Measurements from ENCODE around the gene GNMT. TPM values are rescaled to one million over a fixed set of nuclear protein-coding genes. Genes with fewer than 3 reads are reported as not detected.

The GNMT gene
- total RNA-seq, 2 experiments from 2014 or later: 1.2 to 2.1 TPM

DNA sequence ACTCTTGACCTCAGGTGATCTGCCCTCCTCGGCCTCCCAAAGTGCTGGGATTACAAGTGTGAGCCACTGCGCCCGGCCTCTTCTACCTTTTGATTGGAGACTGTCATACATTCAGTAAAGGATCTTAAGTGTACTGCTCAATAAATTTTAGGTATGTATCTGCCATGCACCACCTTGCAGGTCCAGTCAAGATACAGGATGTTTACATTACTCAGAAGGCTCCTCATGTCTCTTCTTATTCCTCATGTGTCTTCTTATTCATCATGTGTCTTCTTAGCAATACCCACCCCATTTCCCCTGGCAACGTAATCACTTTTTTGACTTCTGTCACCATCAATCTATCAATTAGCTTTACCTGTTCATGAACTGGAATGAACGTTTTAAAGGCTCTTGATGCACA is 45.3 kb downstream of the GNMT start:
- ATAC-seq (ENCODE audit: poor library complexity): no peak
- Mint-ChIP-seq H3K36me3 (ENCODE audit: low read depth) (peaks cover 61% of the 10 kb centered on the region), H3K27me3 (no peaks in the 10 kb centered on the region), H3K9me3 (no peaks in the 10 kb centered on the region), H3K27ac (no peak overlapping the region), H3K4me1 (ENCODE audit: low read depth) (no peaks in the 10 kb centered on the region), H3K4me3 (no peak overlapping the region)
- no peaks in the 10 kb centered on the region for H3K4me1 ChIP-seq (ENCODE audit: insufficient read depth, low read length)
- intact Hi-C loops (cut with DNase I, micrococcal nuclease): no loop called here
- no peaks in the 10 kb centered on the region for H3K27me3 ChIP-seq (ENCODE audit: control insufficient read depth in 1 of 2, insufficient read depth in 2 of 2, low read length in 2 of 2)
- CTCF ChIA-PET: no interaction called here
- TF ChIP-seq, protein P1, sequence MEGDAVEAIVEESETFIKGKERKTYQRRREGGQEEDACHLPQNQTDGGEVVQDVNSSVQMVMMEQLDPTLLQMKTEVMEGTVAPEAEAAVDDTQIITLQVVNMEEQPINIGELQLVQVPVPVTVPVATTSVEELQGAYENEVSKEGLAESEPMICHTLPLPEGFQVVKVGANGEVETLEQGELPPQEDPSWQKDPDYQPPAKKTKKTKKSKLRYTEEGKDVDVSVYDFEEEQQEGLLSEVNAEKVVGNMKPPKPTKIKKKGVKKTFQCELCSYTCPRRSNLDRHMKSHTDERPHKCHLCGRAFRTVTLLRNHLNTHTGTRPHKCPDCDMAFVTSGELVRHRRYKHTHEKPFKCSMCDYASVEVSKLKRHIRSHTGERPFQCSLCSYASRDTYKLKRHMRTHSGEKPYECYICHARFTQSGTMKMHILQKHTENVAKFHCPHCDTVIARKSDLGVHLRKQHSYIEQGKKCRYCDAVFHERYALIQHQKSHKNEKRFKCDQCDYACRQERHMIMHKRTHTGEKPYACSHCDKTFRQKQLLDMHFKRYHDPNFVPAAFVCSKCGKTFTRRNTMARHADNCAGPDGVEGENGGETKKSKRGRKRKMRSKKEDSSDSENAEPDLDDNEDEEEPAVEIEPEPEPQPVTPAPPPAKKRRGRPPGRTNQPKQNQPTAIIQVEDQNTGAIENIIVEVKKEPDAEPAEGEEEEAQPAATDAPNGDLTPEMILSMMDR (IDR thresholded peaks at IDR 0.05): no peak
- no peak overlapping the region for H3K4me3 ChIP-seq (ENCODE audit: low read length)
- POLR2A ChIA-PET: interaction anchor here (0.6 to 1.5 kb wide), 2 partner anchors 76 to 416 kb away, joined by 3 read pairs; no protein-coding TSS in a partner anchor
- H3K27ac ChIP-seq (ENCODE audit: low read depth in 1 of 2, low read length in 2 of 2): no peak overlapping the region
- peaks cover 52% of the 10 kb centered on the region for H3K36me3 ChIP-seq (ENCODE audit: insufficient read depth, low read length)
- no peak for DNase-seq
- no peaks in the 10 kb centered on the region for H3K9me3 ChIP-seq (ENCODE audit: control insufficient read depth in 1 of 2, insufficient read depth in 1 of 2, low read length in 2 of 2)

DNA sequence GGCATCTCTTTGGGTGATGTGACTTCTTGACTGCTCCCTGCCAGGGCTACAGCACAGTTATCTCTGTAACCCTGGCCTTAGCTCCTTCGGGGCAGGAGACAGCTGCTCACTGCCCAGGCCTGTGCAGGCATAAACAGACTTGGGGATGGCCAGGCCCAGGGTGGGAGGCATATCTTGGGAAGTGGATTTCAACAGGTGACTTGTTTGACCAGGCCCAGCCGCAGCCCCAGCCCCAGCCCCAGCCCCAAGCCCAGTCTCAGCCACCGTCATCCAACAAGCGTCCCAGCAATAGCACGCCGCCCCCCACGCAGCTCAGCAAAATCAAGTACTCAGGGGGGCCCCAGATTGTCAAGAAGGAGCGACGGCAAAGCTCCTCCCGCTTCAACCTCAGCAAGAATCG is 45.7 kb downstream of the GNMT start:
- H3K27ac Mint-ChIP-seq: no peak overlapping the region
- peaks cover 56% of the 10 kb centered on the region for H3K36me3 ChIP-seq (ENCODE audit: insufficient read depth, low read length)
- H3K4me1 Mint-ChIP-seq (ENCODE audit: low read depth): no peaks in the 10 kb centered on the region
- peaks cover 60% of the 10 kb centered on the region for H3K36me3 Mint-ChIP-seq (ENCODE audit: low read depth)
- H3K9me3 Mint-ChIP-seq: no peaks in the 10 kb centered on the region
- no peaks in the 10 kb centered on the region for H3K27me3 ChIP-seq (ENCODE audit: control insufficient read depth in 1 of 2, insufficient read depth in 2 of 2, low read length in 2 of 2)
- no peaks in the 10 kb centered on the region for H3K9me3 ChIP-seq (ENCODE audit: control insufficient read depth in 1 of 2, insufficient read depth in 1 of 2, low read length in 2 of 2)
- no peak overlapping the region for H3K4me3 ChIP-seq (ENCODE audit: low read length)
- no peak overlapping the region for H3K4me3 Mint-ChIP-seq
- no peak for DNase-seq
- CTCF ChIA-PET: interaction anchor here (1.1 kb wide), 1 partner anchor 105 kb away, joined by 4 read pairs; no protein-coding TSS in a partner anchor
- POLR2A ChIA-PET: interaction anchor here (0.6 to 1.5 kb wide), 2 partner anchors 76 to 416 kb away, joined by 3 read pairs; no protein-coding TSS in a partner anchor
- no peak overlapping the region for H3K27ac ChIP-seq (ENCODE audit: low read depth in 1 of 2, low read length in 2 of 2)
- no peaks in the 10 kb centered on the region for H3K27me3 Mint-ChIP-seq
- H3K4me1 ChIP-seq (ENCODE audit: insufficient read depth, low read length): no peaks in the 10 kb centered on the region
- intact Hi-C loops (cut with DNase I, micrococcal nuclease): no loop called here
- TF ChIP-seq, protein P1 (IDR thresholded peaks at IDR 0.05): no peak
- no peak for ATAC-seq (ENCODE audit: poor library complexity)

DNA sequence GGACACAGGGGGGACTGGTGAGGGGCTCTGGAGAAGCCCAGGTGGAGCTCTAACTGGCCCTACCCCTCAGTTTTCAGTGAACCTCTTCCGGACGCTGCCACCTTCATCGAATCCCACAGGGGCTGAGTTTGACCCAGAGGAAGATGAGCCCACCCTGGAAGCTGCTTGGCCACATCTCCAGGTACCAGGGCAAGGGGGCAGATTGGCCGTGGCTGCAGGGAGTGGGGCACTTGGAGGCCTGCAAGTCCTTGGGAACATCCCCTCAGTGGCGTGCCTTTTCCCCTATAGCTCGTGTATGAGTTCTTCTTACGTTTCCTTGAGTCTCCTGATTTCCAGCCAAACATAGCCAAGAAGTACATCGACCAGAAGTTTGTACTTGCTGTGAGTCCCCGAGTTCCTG is 46.6 kb downstream of the GNMT start:
- intact Hi-C loops (cut with DNase I, micrococcal nuclease): no loop called here
- H3K4me3 ChIP-seq (ENCODE audit: low read length): no peak overlapping the region
- POLR2A ChIA-PET: interaction anchor here (1.0 kb wide), 1 partner anchor 23 kb away, joined by 5 read pairs; the partner anchor contains the start of gene PPP2R5D
- TF ChIP-seq, protein P1 (IDR thresholded peaks at IDR 0.05): no peak
- no peak overlapping the region for H3K27ac ChIP-seq (ENCODE audit: low read depth in 1 of 2, low read length in 2 of 2)
- CTCF ChIA-PET: interaction anchor here (1.1 kb wide), 1 partner anchor 106 kb away, joined by 4 read pairs; no protein-coding TSS in a partner anchor
- ATAC-seq (ENCODE audit: poor library complexity): no peak
- Mint-ChIP-seq H3K9me3 (no peaks in the 10 kb centered on the region), H3K27ac (no peak overlapping the region), H3K27me3 (no peaks in the 10 kb centered on the region), H3K36me3 (ENCODE audit: low read depth) (peaks cover 69% of the 10 kb centered on the region), H3K4me1 (ENCODE audit: low read depth) (peaks cover 2% of the 10 kb centered on the region), H3K4me3 (no peak overlapping the region)
- H3K9me3 ChIP-seq (ENCODE audit: control insufficient read depth in 1 of 2, insufficient read depth in 1 of 2, low read length in 2 of 2): no peaks in the 10 kb centered on the region
- peaks cover 62% of the 10 kb centered on the region for H3K36me3 ChIP-seq (ENCODE audit: insufficient read depth, low read length)
- H3K27me3 ChIP-seq (ENCODE audit: control insufficient read depth in 1 of 2, insufficient read depth in 2 of 2, low read length in 2 of 2): no peaks in the 10 kb centered on the region
- peaks cover 6% of the 10 kb centered on the region for H3K4me1 ChIP-seq (ENCODE audit: insufficient read depth, low read length)
- DNase-seq: no peak

Measured in CD4-positive, alpha-beta T cell (primary cell).